Melanocyte of skin (primary cell): Measurements from ENCODE around the gene BIVM. TPM values are rescaled to one million over a fixed set of nuclear protein-coding genes. Genes with fewer than 3 reads are reported as not detected.

Experiments used
- total RNA-seq, 2 donors: library from RNA; depleted of rRNA; stranded (reverse); fragments of >200 nt; gene quantifications; 2 replicates each; pipeline ENCODE4 v1.2.3, GENCODE V29; 2012

The BIVM gene
- total RNA-seq, result 10 to 100 TPM; 17.6 to 23.4 TPM

DNA sequence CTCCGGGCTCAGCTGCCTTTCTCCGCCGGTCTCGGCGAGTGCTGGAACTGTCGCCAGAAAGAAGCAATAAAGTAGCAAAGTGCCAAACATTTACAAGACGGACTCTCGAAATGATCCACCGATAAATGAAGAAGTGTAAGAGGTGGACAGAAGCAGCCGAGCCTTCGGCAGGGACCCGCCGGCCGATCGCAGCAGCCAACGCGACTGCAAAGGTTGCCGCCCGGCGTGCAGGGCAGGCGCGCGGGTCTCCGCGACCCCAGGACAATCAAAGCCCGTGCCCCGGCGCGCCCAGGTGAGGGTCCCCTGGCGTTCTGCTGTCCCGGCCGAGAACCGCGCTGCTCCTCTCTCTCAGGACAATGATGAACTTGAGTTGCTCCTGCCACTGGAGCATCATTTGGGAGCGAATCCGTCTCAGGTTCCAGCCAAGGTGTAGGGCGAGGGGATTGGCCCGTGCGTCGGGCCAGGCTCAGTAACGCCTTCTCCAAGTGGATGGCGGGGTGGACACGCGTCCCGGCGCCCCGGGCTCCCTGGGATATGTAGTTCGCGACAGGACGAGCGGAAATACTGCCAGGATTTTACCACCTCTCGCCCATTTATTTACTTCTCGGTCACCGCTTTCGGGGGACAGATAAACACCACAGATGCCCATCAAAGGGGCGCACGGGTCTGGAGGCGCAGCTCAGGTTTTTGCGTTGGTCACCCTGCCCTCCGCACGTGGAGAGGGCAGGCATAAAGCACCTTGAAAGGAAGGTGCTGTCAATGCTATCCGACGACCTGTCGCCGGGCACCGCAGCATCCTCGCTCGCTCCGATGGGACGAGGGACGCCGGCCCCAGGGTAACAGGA lies at the start of gene BIVM, which contains the start of gene POGLUT2:
BIVM (plus strand) TSS at position 539 of the 845 bp plus-strand sequence. CDS start 8,149 bp downstream, outside the sequence.
POGLUT2 (minus strand) TSS at position 396 of the 845 bp plus-strand sequence; CDS start at position 90, 306 bp downstream.

DNA sequence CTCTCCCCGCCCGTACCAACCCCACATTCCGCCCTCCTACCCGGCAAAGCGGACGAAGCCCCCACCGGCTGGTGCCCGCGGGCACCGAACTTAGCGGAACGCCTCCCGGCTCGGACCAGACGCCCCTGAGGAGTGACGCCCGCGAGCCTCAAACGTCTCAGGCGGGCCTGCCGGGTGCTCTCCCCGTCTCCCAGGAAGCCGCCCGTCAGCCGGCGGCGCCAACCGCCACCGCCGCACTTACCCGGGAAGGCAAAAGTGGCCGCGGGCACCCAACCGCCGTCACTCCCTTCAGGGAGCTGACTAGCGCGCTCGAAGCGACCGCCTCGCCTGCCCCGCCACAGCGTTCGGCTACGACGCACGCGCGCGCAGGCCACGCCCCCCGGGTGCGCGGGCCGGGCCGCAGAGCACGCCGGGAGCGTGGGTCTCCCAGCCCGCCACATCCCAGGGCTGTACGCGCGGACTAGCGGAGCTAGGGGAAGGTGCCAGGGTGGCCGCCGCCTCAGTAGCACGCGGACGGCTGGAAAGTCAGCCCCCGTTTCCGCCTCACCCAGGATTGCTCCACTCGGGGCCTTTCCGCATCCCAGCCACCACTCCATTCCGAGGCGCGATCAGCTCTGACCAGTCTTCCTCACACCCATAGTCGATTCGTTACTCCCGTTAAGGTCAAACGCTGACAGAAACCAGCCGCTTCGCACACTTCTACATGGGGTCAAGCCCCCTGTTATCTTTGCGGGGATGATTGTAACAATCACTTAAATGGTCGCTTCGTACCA lies 25.3 kb upstream of the BIVM start, which contains the start of gene TEX30:
TEX30 (minus strand) TSS at position 346 of the 773 bp plus-strand sequence. CDS start 3,760 bp downstream, outside the sequence.

DNA sequence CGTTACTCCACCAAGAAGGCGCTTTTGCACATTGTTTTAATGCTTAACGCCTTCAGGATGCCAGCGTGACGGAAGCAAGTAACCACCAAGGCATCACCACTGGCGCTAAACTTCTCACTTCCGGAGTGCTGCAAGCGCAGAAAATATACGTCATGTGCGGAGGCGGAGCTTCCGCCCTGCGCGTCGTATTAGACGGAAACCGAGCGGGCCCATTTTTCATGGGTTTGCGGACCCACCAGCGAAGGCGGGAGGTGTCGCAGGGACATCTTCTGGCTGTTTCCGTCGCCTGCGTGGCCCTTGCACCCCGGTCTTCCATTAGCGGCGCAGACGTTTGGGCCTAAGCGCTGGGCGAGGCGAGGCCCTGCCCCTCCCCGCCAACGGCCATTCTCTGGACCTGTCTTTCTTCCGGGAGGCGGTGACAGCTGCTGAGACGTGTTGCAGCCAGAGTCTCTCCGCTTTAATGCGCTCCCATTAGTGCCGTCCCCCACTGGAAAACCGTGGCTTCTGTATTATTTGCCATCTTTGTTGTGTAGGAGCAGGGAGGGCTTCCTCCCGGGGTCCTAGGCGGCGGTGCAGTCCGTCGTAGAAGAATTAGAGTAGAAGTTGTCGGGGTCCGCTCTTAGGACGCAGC lies 46.8 kb downstream of the BIVM start, which contains the start of gene ERCC5:
ERCC5 (plus strand) TSS at position 403 of the 631 bp plus-strand sequence. CDS start 235 bp downstream, outside the sequence.

Other genes with a start within 250 kb of the BIVM start
- gene TPP2, start 202.1 kb upstream of the BIVM start, total RNA-seq, result 10 to 100 TPM; 32.0 to 54.9 TPM
- not detected for gene METTL21C, start 104.1 kb upstream of the BIVM start, total RNA-seq
- gene TEX30, start 25.3 kb upstream of the BIVM start, total RNA-seq, result 10 to 100 TPM; 32.7 to 49.6 TPM
- gene POGLUT2, start 143 bp upstream of the BIVM start, total RNA-seq, result 10 to 100 TPM in 1 of 2 donors, 1 to 10 TPM in 1; 6.9 to 14.3 TPM
- 10 to 100 TPM; 52.9 to 59.9 TPM for gene ERCC5, start 46.9 kb downstream of the BIVM start, total RNA-seq